Nucleus accumbens (tissue), 56 donors: ENCODE data around the gene FAS.

Experiments used
- DNase-seq, 56 donors: peaks; one replicate each; lab custom pipeline; 2025; lab: John Stamatoyannopoulos, UW

Gene FAS

GRCh38 chr10:88968391-88968790 lies 22.2 kb upstream of the FAS start:
- DNase-seq, result no peak

- no peak for DNase-seq
Observed at GRCh38 chr10:88971221-88972061, 19.2 kb upstream of the FAS start.

DNA sequence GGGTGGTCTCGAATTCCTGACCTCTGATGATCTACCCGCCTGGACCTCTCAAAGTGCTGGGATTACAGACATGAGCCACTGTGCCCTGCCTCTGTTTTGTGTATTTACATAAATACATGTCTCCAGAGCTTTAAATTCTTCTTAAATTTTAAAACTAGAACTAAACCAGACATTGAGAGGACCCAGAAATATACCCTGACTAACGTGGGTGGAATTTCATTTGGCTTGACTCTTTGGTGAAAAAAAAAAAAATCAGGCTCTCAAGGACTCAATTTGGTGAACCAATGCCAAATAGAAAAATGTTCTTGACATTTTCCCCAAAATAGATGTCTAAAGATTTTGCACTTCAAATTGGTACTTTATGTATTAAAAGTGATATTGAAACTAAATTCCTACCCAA lies 16.6 kb upstream of the FAS start:
- no peak for DNase-seq

DNA sequence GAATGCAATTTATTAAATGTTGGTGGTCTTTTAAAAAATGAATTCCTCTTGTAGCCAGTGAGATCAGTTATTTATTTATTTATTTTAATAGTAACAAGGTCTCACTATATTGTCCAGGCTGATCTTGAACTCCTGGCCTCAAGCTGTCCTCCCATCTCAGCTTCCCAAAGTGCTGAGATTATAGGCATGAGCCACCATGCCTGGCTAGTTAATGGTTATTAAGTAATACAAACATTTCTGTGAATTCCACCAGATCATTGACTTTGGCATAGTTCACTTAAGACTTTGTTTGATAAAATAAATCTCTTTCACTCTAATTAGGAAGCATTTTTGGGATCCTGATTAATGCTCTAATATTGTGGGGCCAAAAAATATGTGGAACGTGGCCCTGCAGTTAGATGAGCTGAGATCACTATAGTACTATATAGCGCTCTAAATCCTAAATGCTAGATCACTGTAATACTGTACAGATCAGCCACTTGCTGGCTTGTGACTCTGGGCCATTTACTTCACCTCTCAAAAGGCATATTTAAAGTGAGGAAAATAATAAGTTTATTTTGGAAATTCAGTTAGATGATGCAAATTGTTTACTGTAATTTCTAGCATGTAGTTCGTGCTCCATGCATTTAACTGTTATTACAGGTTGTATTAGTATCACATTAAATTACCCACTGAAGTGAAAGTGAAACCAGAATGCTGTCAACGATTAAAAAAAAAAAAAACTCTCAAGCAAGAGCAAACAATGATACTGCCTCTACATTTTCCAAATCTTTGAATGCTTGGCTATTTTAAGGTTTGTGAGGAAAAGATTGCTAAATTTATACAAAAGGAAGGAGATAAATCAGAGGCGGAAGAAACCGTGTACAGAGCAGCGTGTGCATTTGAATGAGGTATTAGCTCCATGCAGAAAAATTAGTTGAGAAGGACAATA lies 15.9 kb upstream of the FAS start:
- DNase-seq, result no peak

DNA sequence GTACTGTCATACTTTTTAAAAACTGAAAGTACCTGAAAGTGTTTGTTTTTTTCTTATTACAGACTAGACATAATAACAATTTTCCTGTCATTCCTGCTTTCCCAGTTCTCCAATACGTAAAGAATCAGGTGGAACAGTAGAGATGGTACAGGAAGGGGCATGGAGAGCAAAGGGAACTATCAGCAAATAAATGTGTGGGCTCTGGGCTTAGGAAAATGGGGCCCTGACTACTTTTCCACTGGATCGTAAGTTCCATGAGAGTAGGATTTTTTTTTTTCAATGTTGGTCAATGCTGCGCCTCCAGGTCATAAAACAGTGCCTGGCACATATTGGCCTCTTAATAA lies 15.2 kb upstream of the FAS start:
- no peak for DNase-seq

- DNase-seq, result no peak
Observed at GRCh38 chr10:88978463-88978862, 12.1 kb upstream of the FAS start.

- DNase-seq, result peak in 9 of 56 donors; percentile 1 to 26 (median 7)
Observed at GRCh38 chr10:88979153-88979562, 11.4 kb upstream of the FAS start.

DNA sequence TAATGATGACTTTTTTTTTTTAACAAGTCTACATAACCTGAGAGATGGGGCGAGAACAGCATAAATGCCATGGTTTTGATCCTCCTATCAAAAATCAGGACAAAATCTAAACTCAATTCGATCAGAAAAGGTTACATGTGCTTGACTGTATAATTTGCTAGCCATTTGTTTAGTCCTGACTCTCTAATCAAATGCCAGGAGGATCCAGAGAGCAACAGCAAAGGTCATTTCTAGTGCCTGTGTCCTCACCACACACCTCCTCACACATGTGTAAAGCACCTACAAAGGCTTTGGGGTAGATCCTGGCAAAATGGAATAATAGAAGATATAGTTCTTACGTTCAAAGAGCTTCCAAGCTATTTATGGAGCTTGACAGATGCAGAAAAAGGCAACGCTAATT lies 11.0 kb upstream of the FAS start:
- DNase-seq, result no peak

- no peak for DNase-seq
Observed at GRCh38 chr10:88980247-88980646, 10.4 kb upstream of the FAS start.

GRCh38 chr10:88980800-88981199 lies 9.8 kb upstream of the FAS start:
- no peak for DNase-seq

GRCh38 chr10:88981435-88981834 lies 9.2 kb upstream of the FAS start:
- DNase-seq, result no peak

DNA sequence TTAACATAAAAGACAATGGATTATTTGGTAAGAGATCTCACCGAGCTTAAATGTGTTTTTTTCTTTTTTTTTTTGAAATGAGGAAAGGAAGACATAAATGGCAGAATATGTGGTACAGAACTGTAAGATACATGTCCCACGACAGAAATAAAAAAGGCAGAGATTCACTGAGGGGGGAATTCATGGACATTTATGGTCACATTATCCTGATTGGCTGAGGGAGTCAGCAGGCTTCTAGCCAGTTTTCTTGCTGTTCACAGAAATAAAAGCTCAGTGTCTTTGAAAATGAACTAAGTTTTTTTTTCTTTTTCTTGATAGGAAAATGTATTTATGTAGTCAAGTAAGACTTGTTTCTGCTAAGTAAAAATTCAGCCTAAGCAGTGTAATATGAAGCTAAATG lies 8.2 kb upstream of the FAS start:
- no peak for DNase-seq

GRCh38 chr10:88983206-88983605 lies 7.4 kb upstream of the FAS start:
- DNase-seq, result no peak

- no peak for DNase-seq
Observed at GRCh38 chr10:88983939-88984338, 6.7 kb upstream of the FAS start.

DNA sequence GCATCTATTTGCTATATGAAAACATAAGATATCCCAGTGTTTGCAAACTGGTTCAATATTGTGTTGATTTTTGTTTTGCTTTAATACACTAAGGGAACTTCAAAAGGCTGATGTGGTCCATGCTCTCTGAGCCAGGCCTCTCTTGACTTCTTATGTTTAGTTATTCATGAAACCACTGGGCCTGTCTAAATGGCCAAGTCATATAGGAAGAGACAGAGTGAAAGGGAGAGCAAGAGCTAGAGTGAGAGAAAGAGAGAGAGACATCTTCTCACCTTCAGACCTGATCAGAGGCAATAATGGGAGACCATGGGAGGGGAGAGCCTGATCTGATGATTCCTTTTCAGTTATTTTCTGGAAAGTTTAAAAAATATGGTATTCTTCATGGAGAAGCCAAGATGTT lies 6.1 kb upstream of the FAS start:
- DNase-seq, result no peak

DNA sequence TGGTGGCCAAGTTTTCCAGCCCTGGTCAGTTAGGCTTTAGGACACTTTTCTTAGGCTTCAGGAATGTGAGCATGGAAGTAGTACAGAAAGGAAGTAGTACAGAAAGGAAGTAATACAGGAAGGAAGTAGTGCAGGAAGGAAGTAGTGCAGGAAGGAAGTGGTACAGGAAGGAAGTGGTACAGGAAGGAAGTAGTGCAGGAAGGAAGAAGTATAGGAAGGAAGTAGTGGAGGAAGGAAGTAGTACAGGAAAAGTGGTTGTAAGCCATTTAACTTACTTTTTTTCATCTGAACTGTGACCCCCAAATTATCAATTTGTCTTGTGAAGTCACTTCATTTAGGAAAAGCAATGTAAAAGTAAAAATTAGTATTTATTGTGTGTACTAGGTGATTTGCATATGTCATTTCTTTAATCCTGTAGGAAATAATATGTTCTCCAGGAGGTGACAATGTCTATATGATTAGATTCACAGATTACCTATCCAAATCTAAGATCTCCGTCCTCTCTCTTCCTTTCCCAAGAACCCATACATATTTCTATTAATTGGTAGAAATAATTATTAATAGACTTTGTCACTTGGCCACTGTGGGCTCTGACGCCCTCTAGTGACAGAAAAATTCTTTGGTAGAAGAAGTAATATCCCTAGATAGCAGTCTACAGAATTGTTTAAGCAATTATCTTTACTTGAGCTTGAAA lies 3.9 kb upstream of the FAS start:
- DNase-seq, result peak in 9 of 56 donors; percentile 2 to 50 (median 9)

GRCh38 chr10:88987243-88987725 lies 3.3 kb upstream of the FAS start:
- no peak for DNase-seq

DNA sequence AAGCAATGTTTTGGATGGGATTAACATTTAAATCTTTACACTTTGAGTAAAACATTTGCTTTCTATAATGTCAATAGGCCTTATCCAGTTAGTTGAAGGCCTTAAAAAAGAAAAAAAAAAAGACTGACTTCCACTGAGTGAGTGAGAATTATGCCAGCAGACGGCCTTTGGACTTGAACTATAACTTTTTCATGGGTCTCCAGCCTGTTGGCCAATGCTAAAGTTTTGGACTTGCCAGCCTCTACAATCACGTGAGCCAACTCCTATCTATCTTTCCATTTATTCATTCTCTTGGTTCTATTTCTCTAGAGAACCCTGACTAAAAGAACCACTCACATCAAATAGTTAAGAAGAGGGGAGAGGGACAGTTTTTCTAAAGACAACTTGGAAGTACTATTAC lies 2.8 kb upstream of the FAS start:
- no peak for DNase-seq

GRCh38 chr10:88989423-88989822 lies 1.2 kb upstream of the FAS start:
- no peak for DNase-seq

GRCh38 chr10:88989824-88990383 lies 694 bp upstream of the FAS start:
- DNase-seq, result peak in 1 of 56 donors; percentile 22
